ENCODE data around the gene SREBF2. TPM values are rescaled to one million over a fixed set of nuclear protein-coding genes. Genes with fewer than 3 reads are reported as not detected.

SREBF2 gene
- total and polyA plus RNA-seq, 10 of the 15 experiments (the other 5 are each of a cell fraction or from before 2014, with no cell fraction given): 2.4 to 177 (median 78.8) TPM

- TF ChIP-seq SP1 (IDR thresholded peaks at IDR 0.05; ENCODE audit: low read depth, low read length): peak; percentile 68
- no peak for TF ChIP-seq PRDM15 (CRISPR knock-in tag; IDR thresholded peaks at IDR 0.05)
- TF ChIP-seq BCLAF1 (IDR thresholded peaks at IDR 0.05): no peak
Measured at GRCh38 chr22:41920271-41920976, 87.5 kb downstream of the SREBF2 start (continued).
